Fibroblast of peridontal ligament (primary cell): ENCODE results near the gene FCN2.

Source experiments
- DNase-seq: peaks from one replicate; pipeline ENCODE4 v3.0.0-alpha.2; 2010; ENCODE audit errors: extremely low read depth

Gene FCN2

GRCh38 chr9:134880484-134881312 is at the start of gene FCN2:
TSS of gene FCN2 (plus strand) at chr9:134880810. CDS start at chr9:134880822, 12 bp downstream.
- no peak for DNase-seq

GRCh38 chr9:134830926-134831720 is 49.5 kb upstream of the FCN2 start:
- DNase-seq = no peak

DNA sequence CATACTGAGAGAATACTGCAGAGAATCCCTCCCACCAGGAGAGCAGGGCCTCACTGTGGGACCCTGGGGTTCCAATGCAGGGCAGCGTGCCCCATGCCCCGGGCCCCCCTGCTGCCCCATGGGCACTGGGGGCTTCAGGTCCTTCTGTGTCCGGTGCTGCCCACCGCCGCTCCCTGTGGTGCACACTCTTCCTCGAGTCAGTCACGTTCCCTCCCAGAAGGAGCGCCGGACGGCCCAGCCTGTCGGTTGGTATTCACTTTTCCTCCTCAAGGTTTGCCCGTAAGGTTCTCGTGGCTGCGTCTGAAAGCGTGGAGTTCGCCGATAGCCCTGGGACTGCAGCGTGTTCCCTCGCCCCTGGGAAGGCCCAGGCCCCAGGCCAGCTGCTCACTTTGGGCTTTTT is 48.1 kb upstream of the FCN2 start:
- no peak for DNase-seq

GRCh38 chr9:134833294-134833880 is 47.2 kb upstream of the FCN2 start:
- no peak for DNase-seq

DNA sequence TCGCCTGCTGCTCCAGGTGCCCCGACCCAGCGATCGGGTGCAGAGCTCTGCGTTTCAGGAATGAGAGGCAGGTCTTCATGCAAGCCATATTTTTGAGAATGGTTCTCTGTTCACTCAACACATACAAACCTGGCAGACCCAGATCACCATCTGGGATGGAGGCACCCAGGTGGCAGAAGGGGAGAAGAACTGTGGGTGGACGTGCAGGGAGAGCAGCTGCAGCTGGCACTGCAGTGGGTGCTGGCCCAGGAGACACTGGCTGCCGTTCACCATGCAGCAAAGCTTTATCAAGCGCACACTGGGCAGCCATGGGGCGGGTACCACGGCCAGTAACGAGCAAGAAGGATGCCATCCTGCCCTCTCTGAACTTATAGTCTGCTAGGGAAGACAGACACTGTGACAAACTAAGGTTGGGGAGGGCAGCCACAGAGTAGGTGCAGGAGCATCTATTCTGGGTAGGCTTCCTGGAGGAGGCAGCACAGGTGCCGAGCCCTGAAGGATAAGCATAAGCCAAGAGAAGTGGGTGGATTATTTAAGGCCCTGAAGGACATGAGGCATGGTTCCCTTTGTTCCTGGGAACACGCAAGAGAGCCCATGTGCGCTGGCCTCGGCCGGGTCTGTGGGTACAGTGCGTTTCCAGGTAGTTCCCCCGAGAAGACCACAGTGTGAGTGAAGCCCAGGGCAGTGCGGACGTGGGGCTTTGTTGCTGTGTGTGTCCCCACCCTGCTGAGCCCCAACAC is 46.2 kb upstream of the FCN2 start:
- no peak for DNase-seq

DNA sequence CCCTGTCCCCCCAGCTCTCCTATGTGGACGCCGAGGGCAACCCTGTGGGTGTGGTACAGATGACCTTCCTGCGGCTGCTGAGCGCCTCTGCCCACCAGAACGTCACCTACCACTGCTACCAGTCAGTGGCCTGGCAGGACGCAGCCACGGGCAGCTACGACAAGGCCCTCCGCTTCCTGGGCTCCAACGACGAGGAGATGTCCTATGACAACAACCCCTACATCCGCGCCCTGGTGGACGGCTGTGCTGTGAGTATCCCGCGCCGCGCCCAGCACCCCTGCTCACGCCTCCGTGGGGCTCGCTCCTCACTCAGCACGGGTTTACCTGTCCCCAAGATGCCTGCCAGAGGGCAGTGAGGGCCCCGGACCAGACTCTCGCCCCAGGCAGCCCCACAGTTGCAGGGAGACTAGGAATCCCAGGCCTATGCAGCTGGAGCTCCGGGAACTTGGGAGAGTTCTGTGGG is 45.6 kb upstream of the FCN2 start:
- no peak for DNase-seq

DNA sequence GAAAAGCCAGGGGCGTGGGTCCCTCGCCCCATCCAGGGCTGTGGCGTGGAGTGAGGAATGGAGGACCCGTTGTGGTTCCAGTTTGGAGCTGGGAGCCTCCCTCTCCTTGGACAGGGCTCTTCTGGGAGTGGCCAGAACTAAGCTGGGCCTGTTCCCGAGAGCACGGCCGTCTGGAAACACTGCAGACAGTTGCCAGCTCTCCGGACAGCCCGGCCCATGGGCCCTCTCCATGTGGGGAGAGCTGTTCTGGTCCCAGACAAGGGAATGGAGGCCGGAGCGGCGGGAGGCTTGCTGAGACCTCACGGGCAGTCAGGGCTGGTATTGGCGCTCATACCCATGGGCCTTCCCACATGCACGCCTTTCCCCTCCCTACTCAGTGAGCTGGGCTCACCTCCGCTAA is 45.2 kb upstream of the FCN2 start:
- no peak for DNase-seq

GRCh38 chr9:134835987-134836386 is 44.6 kb upstream of the FCN2 start:
- no peak for DNase-seq

- DNase-seq = no peak
Measured at GRCh38 chr9:134836406-134836970, 44.1 kb upstream of the FCN2 start.

- DNase-seq = no peak
Measured at GRCh38 chr9:134837529-134837928, 43.1 kb upstream of the FCN2 start.

DNA sequence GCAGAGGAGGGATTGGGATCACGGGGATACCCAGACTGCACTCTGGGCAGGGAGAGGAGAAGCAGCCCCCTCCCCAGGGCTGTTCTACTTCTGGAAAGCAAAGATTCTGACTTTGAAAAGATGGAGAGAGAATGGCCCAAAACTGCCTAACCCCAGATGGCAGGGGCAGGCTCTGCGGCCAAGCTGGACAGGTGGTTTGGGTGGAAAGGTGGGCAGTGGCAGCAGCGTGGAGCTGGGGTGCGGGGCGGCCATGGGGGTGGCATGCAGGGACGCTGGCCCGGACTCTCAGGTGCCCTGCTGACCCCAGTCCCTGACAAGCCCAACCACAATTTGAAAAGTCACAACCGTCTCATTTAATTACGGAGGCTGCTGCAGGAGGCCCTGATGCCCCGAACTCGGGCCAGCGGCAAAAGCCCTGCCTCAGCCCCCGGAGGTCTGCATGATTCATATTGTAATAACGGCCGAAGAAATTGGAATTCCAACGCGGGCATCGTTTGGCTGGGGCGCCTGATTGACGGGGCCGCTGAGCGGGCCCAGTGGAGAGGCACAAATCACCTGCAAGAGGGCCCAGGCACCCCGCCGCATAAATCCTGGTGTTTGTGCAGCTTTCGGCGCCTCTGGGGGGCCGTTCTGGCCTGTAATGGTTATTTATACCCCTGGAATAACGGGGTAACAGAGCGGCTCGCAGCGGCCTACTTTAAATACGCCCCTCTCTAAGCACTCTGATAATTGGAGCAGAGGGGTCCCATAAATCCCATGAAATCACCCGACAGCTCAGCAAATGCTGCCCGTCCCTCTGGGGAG is 41.8 kb upstream of the FCN2 start:
- DNase-seq = no peak

GRCh38 chr9:134839455-134840125 is 41.0 kb upstream of the FCN2 start:
- no peak for DNase-seq

GRCh38 chr9:134840511-134840910 is 40.1 kb upstream of the FCN2 start:
- no peak for DNase-seq

- DNase-seq = no peak
Measured at GRCh38 chr9:134841180-134841904, 39.3 kb upstream of the FCN2 start.

- DNase-seq = no peak
Measured at GRCh38 chr9:134842321-134842720, 38.3 kb upstream of the FCN2 start.

DNA sequence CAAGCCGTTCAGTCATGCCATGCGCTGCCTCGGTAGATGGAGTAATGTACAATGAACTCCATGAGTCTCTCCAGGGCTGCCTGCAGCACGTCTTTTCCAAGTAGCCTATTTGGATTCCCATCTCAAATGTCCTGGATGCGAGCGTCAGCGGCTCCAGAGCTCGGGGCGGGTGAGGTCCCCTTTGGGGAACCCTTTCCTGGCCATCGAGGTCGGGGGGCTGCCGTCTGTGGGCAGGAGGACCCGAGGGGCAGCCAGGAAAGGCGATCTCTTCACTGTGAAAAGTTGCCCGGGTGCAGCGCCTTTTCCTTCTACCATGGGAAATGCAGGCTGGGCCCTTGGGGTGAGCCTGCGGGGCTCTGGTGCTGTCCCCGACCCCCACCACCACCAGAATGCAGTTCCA is 36.9 kb upstream of the FCN2 start:
- DNase-seq = no peak

DNA sequence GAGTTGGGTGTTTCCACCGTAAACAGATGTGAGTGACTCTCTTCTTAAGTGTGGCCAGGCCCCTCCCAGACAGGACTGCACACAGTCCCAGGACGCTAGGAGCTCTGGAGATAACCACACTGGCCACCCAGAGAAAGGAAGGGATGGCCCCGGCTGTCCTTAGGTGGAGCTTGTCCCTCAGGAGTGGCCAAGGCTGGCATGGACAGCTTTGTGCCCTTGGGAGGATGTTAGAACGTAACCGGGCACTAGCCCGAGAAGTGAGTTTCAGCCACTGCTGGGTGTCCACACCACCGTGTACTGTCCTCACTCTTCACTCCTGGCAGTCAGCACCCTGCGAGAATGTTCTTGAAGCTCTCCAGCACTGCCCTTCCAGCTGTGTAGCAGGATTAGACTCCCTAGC is 35.8 kb upstream of the FCN2 start:
- DNase-seq = no peak

GRCh38 chr9:134846187-134846586 is 34.4 kb upstream of the FCN2 start:
- no peak for DNase-seq

DNA sequence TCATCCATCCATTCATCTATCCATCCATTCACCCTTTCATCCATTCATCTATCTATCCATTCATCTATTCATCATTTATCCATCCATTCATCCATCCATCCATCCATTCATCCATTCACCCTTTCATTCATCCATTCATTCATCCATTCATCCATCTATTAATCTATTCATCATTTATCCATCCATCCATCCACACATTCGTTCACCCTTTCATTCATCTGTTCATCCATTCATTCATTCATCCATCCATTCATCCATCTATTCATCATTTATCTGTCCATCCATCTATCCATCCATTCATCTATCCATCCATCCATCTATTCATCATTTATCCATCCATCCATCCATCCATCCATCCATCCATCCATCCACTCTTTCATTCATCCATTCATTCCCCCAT is 33.9 kb upstream of the FCN2 start:
- DNase-seq = no peak
